Progenitor cell of endocrine pancreas (in vitro differentiated cells): ENCODE results near the gene LSR. TPM values are rescaled to one million over a fixed set of nuclear protein-coding genes. Genes with fewer than 3 reads are reported as not detected.
A peak's percentile ranks its signal among the peaks of the same experiment; 100 is the strongest.

Experiments used
- DNase-seq: peaks from one replicate; pipeline ENCODE4 v3.0.0; 2021; ENCODE audit warnings: low spot score; ENCODE audit not compliant: unreplicated experiment
- H3K27ac Mint-ChIP-seq: 2 replicates; pipeline ENCODE4 v1.8.0; 2021; ENCODE audit warnings: mild to moderate bottlenecking, moderate library complexity, mixed read lengths
- H3K27me3 Mint-ChIP-seq: 2 replicates; pipeline ENCODE4 v1.8.0; 2021; ENCODE audit warnings: mixed read lengths
- H3K36me3 Mint-ChIP-seq: 2 replicates; pipeline ENCODE4 v1.8.0; 2022; ENCODE audit warnings: mixed read lengths; ENCODE audit not compliant: insufficient read depth
- H3K4me1 Mint-ChIP-seq: 2 replicates; pipeline ENCODE4 v1.8.0; 2021; ENCODE audit warnings: low read depth, mixed read lengths
- H3K4me3 Mint-ChIP-seq: 2 replicates; pipeline ENCODE4 v1.8.0; 2021; ENCODE audit warnings: low read depth, mild to moderate bottlenecking, moderate library complexity, mixed read lengths
- H3K9me3 Mint-ChIP-seq: 2 replicates; pipeline ENCODE4 v1.8.0; 2021; ENCODE audit warnings: low read depth, mixed read lengths
- CTCF ChIP-seq: fragments of 200-600 bp; sonication (generic); IDR thresholded peaks from one replicate; pipeline ENCODE4 v1.5.0; 2021; ENCODE audit warnings: antibody characterized with exemption, mild to moderate bottlenecking; ENCODE audit not compliant: unreplicated experiment
- total RNA-seq: library from RNA; stranded (reverse); gene quantifications from 2 replicates; pipeline ENCODE4 v1.2.1, GENCODE V29; 2021

The LSR gene
- total RNA-seq, 1 donor from 2014 or later = 132 TPM

- Mint-ChIP-seq H3K4me1 (peaks cover 7% of the 10 kb centered on the region), H3K27me3 (no peaks in the 10 kb centered on the region), H3K27ac (peak within 1 kb of the TSS; percentile 93), H3K9me3 (no peaks in the 10 kb centered on the region), H3K4me3 (peak within 1 kb of the TSS; percentile 87), H3K36me3 (peaks cover 18% of the 10 kb centered on the region)
- DNase-seq = peak; percentile 54
- TF ChIP-seq CTCF = no peak
Measured at GRCh38 chr19:35268536-35269437, 20.0 kb downstream of the LSR start, which contains the start of gene USF2. TSS of gene USF2 (plus strand) at chr19:35268962. CDS start at chr19:35269102, 140 bp downstream.

GRCh38 chr19:35269438-35270117 lies 20.8 kb downstream of the LSR start:
- Mint-ChIP-seq H3K9me3 (no peaks in the 10 kb centered on the region), H3K27me3 (no peaks in the 10 kb centered on the region), H3K36me3 (peaks cover 14% of the 10 kb centered on the region), H3K4me3 (peak overlapping the region; percentile 63), H3K4me1 (peaks cover 7% of the 10 kb centered on the region), H3K27ac (peak overlapping the region; percentile 82)
- TF ChIP-seq CTCF = peak; percentile 98
- peak; percentile 94 for DNase-seq

DNA sequence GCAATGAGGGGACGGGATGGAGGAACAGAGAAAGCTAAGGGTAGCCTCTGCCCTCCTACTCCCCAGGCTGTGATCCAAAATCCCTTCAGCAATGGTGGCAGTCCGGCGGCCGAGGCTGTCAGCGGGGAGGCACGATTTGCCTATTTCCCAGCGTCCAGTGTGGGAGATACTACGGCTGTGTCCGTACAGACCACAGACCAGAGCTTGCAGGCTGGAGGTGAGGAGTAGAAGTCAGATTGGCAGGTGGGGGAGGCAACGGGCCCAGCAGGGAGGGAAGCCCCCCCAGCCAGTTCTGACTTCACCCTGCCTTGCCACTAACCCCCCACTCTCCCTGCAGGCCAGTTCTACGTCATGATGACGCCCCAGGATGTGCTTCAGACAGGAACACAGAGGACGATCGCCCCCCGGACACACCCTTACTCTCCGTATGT lies 21.6 kb downstream of the LSR start:
- no peak overlapping the region for H3K4me3 Mint-ChIP-seq
- no peaks in the 10 kb centered on the region for H3K9me3 Mint-ChIP-seq
- peaks cover 7% of the 10 kb centered on the region for H3K4me1 Mint-ChIP-seq
- no peaks in the 10 kb centered on the region for H3K27me3 Mint-ChIP-seq
- H3K36me3 Mint-ChIP-seq = peaks cover 12% of the 10 kb centered on the region
- TF ChIP-seq CTCF = no peak
- H3K27ac Mint-ChIP-seq = no peak overlapping the region
- no peak for DNase-seq

GRCh38 chr19:35271546-35271945 lies 22.7 kb downstream of the LSR start:
- Mint-ChIP-seq H3K4me1 (peaks cover 4% of the 10 kb centered on the region), H3K36me3 (peaks cover 18% of the 10 kb centered on the region), H3K4me3 (no peak overlapping the region), H3K27me3 (no peaks in the 10 kb centered on the region), H3K27ac (no peak overlapping the region), H3K9me3 (no peaks in the 10 kb centered on the region)
- no peak for TF ChIP-seq CTCF
- DNase-seq = no peak

GRCh38 chr19:35272122-35272719 lies 23.4 kb downstream of the LSR start:
- Mint-ChIP-seq H3K4me1 (peaks cover 4% of the 10 kb centered on the region), H3K36me3 (peaks cover 20% of the 10 kb centered on the region), H3K27me3 (no peaks in the 10 kb centered on the region), H3K27ac (no peak overlapping the region), H3K9me3 (no peaks in the 10 kb centered on the region), H3K4me3 (no peak overlapping the region)
- no peak for TF ChIP-seq CTCF
- DNase-seq = no peak
